Measurements from ENCODE around the gene PGPEP1. TPM values are rescaled to one million over a fixed set of nuclear protein-coding genes. Genes with fewer than 3 reads are reported as not detected.
A peak's percentile ranks its signal among the peaks of the same experiment; 100 is the strongest.
"Not testable (repeated sequence)": the region's sequence is repeated elsewhere in the genome, so short reads cannot be mapped to it uniquely, and the experiment has no call there.

The PGPEP1 gene
- total RNA-seq, 2 donors from 2014 or later = 23.7 TPM

GRCh38 chr19:18349524-18350128 is 9.2 kb downstream of the PGPEP1 start:
- H3K36me3 ChIP-seq = no peaks in the 10 kb centered on the region
- H3K9me3 ChIP-seq = no peaks in the 10 kb centered on the region
- H3K27me3 ChIP-seq (replicated peaks; ENCODE audit: insufficient read depth) = no peaks in the 10 kb centered on the region
- H3K4me1 ChIP-seq (ENCODE audit: control insufficient read depth in 1 of 2, low read depth in 2 of 2) = no peaks in the 10 kb centered on the region
- H3K4me3 ChIP-seq = no peak overlapping the region
- no peak for DNase-seq (ENCODE audit: low spot score)
- H3K27ac ChIP-seq = no peak overlapping the region
- no peak for ATAC-seq (ENCODE audit: insufficient number of reproducible peaks, low FRiP score, low read depth)
- TF ChIP-seq CTCF (IDR thresholded peaks at IDR 0.05) = peak; percentile 71

- Histone ChIP-seq H3K27me3 (replicated peaks; ENCODE audit: insufficient read depth) (no peaks in the 10 kb centered on the region), H3K27ac (no peak overlapping the region), H3K4me3 (no peak overlapping the region), H3K36me3 (no peaks in the 10 kb centered on the region), H3K9me3 (no peaks in the 10 kb centered on the region), H3K4me1 (ENCODE audit: control insufficient read depth in 1 of 2, low read depth in 2 of 2) (no peaks in the 10 kb centered on the region)
- no peak for DNase-seq (ENCODE audit: low spot score)
- no peak for TF ChIP-seq CTCF (IDR thresholded peaks at IDR 0.05)
- no peak for ATAC-seq (ENCODE audit: insufficient number of reproducible peaks, low FRiP score, low read depth)
Measured at GRCh38 chr19:18350490-18350889, 10.1 kb downstream of the PGPEP1 start.

GRCh38 chr19:18351544-18351943 is 11.1 kb downstream of the PGPEP1 start:
- H3K27me3 ChIP-seq (replicated peaks; ENCODE audit: insufficient read depth) = no peaks in the 10 kb centered on the region
- ATAC-seq (ENCODE audit: insufficient number of reproducible peaks, low FRiP score, low read depth) (no peak), DNase-seq (ENCODE audit: low spot score) (no peak)
- H3K4me1 ChIP-seq (ENCODE audit: control insufficient read depth in 1 of 2, low read depth in 2 of 2) = peaks cover 0 to 8% of the 10 kb centered on the region in 2 donors
- no peaks in the 10 kb centered on the region for H3K9me3 ChIP-seq
- H3K36me3 ChIP-seq = no peaks in the 10 kb centered on the region
- H3K27ac ChIP-seq = no peak overlapping the region
- no peak overlapping the region for H3K4me3 ChIP-seq
- TF ChIP-seq CTCF (IDR thresholded peaks at IDR 0.05) = no peak

GRCh38 chr19:18353378-18354005 is 13.1 kb downstream of the PGPEP1 start:
- peaks cover 15% of the 10 kb centered on the region for H3K36me3 ChIP-seq
- no peak for TF ChIP-seq CTCF (IDR thresholded peaks at IDR 0.05)

GRCh38 chr19:18354743-18355142 is 14.3 kb downstream of the PGPEP1 start:
- not testable (repeated sequence) for DNase-seq (ENCODE audit: low spot score); ATAC-seq (ENCODE audit: insufficient number of reproducible peaks, low FRiP score, low read depth); H3K27me3 ChIP-seq (replicated peaks; ENCODE audit: insufficient read depth); H3K9me3 ChIP-seq; H3K27ac ChIP-seq; H3K4me3 ChIP-seq
- peaks cover 23% of the 10 kb centered on the region for H3K36me3 ChIP-seq
- peaks cover 0 to 14% of the 10 kb centered on the region in 2 donors for H3K4me1 ChIP-seq (ENCODE audit: control insufficient read depth in 1 of 2, low read depth in 2 of 2)

More at GRCh38 chr19:18353378-18354005, 13.1 kb downstream of the PGPEP1 start:
- DNase-seq (ENCODE audit: low spot score) (no peak), ATAC-seq (ENCODE audit: insufficient number of reproducible peaks, low FRiP score, low read depth) (no peak)
- Histone ChIP-seq H3K9me3 (no peaks in the 10 kb centered on the region), H3K4me3 (no peak overlapping the region), H3K4me1 (ENCODE audit: control insufficient read depth in 1 of 2, low read depth in 2 of 2) (peaks cover 0 to 14% of the 10 kb centered on the region in 2 donors), H3K27ac (no peak overlapping the region), H3K27me3 (replicated peaks; ENCODE audit: insufficient read depth) (no peaks in the 10 kb centered on the region)

Data from thoracic aorta (tissue), 2 donors.